ENCODE data around the gene POGZ.

DNA sequence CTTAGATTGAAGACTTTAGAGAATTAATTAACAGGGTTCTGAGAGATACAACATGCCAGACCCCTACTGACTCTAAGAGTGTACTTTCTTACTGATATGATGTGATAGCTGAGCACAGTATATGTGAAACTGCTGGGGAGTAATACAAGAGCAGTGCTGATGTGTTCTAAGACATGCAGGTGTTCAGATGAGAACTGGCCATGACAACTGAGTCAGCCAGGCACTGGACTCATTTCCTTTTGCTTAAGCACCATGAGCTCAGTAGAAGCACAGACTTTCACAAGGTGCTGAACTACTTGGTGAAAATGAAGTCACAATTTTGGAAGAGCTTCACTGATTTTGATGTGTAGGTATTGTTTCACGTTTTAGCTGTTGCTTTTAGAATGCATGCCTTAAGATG is 15.9 kb upstream of the POGZ start:
- TF ChIP-seq, protein P1, sequence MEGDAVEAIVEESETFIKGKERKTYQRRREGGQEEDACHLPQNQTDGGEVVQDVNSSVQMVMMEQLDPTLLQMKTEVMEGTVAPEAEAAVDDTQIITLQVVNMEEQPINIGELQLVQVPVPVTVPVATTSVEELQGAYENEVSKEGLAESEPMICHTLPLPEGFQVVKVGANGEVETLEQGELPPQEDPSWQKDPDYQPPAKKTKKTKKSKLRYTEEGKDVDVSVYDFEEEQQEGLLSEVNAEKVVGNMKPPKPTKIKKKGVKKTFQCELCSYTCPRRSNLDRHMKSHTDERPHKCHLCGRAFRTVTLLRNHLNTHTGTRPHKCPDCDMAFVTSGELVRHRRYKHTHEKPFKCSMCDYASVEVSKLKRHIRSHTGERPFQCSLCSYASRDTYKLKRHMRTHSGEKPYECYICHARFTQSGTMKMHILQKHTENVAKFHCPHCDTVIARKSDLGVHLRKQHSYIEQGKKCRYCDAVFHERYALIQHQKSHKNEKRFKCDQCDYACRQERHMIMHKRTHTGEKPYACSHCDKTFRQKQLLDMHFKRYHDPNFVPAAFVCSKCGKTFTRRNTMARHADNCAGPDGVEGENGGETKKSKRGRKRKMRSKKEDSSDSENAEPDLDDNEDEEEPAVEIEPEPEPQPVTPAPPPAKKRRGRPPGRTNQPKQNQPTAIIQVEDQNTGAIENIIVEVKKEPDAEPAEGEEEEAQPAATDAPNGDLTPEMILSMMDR (IDR thresholded peaks at IDR 0.05; ENCODE audit: insufficient read depth, low read length, poor library complexity, severe bottlenecking): no peak
- no peak for TF ChIP-seq EZH2phosphoT487 (conservative IDR thresholded peaks at IDR 0.05; ENCODE audit: low read length)
